H1 (cell line): ENCODE measurements around the gene CHST8. TPM values are rescaled to one million over a fixed set of nuclear protein-coding genes. Genes with fewer than 3 reads are reported as not detected.

Source experiments
- MAFK ChIP-seq: IDR thresholded peaks from 2 replicates; pipeline ENCODE4 v1.6.1; 2012; ENCODE audit warnings: low read depth, mild to moderate bottlenecking, improper control_type of control experiment, low read length
- SIN3A ChIP-seq, 2 experiments: IDR thresholded peaks in 1 of 2; conservative IDR thresholded peaks in 1 of 2; 2 replicates each; pipeline ENCODE4 v1.6.1; 2011 to 2012; ENCODE audit warnings: low read length in 2 of 2, improper control_type of control experiment in 1 of 2, low read depth in 1 of 2, mild to moderate bottlenecking in 1 of 2
- TAF7 ChIP-seq: optimal IDR thresholded peaks from 2 replicates; pipeline ENCODE3; 2011; ENCODE audit warnings: low read depth, mild to moderate bottlenecking, inconsistent platforms, low read length, moderate library complexity, borderline replicate concordance
- polyA plus RNA-seq, 7 experiments: library from polyadenylated mRNA; depleted of rRNA in 3 of 7; stranded (reverse) in 5 of 7; unstranded in 2 of 7; fragments of >200 nt in 5 of 7; fragments of 200-250 nt in 2 of 7; gene quantifications; 1 replicate in 5 of 7; 2 replicates in 1 of 7; 4 replicates in 1 of 7; pipeline versions ENCODE4 v1.2.1 to v1.2.3, GENCODE V29; 2011 to 2013; ENCODE audit warnings: missing spikeins in 2 of 7, mixed read lengths in 2 of 7
- total RNA-seq: library from RNA; stranded (reverse); fragmentation: NEBNext Ultra II Directional; extraction: Animal tissue kit (Norgen Biotek cat#: 25700); gene quantifications from 2 replicates; pipeline ENCODE4 v1.2.1, GENCODE V29; 2021
- TF ChIP-seq, protein P1 (sequence below): fragments of 300-600 bp; sonication (generic); IDR thresholded peaks from 2 replicates; pipeline ENCODE4 v1.7.1; 2012; ENCODE audit warnings: low read length, moderate library complexity, mild to moderate bottlenecking, inconsistent platforms; ENCODE audit not compliant: insufficient replicate concordance

The CHST8 gene
- total and polyA plus RNA-seq, 2 of the 8 experiments (the other 6 are each of a cell fraction or from before 2014, with no cell fraction given) = 10.8 to 28.2 TPM

DNA sequence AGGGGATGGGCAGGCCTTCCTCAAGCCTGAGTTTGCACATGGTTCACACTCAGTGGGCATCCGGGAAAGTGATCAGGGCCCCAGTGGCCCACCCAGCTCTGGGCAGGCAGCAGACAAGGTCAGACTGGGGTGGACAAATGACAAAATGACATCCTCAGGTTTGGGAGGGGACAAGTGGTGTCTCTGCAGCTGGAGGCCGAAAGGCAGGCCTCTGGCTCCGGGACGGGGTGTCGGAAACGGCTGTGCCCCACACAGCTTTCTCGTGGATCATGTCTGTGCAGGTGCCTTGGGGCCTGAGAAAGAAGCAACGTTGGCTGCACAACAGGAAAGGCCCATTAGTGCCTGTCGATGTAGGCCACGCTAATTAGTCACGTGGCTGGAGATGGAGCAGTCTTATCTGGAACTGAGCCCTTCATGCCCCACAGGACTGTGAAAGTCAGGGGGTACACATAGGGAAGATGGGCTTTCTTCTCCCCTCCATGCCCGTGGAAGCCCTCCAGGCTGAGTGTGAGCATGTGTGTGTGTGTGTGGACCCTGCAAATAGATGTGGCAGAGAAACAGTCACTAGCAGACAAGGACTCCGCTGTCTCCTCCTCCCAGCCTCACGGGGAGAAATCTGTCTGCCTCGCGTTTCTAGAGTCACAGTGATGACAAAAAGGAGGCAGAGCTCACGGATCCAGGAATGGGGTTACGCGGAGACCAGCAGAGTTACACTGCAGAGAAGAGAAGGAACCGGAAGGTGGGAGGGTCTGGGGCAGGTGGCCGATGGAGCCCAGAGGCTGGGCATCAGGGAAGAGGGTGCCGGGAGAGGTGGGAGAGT is 44.2 kb downstream of the CHST8 start (continued):
- TF ChIP-seq, protein P1, sequence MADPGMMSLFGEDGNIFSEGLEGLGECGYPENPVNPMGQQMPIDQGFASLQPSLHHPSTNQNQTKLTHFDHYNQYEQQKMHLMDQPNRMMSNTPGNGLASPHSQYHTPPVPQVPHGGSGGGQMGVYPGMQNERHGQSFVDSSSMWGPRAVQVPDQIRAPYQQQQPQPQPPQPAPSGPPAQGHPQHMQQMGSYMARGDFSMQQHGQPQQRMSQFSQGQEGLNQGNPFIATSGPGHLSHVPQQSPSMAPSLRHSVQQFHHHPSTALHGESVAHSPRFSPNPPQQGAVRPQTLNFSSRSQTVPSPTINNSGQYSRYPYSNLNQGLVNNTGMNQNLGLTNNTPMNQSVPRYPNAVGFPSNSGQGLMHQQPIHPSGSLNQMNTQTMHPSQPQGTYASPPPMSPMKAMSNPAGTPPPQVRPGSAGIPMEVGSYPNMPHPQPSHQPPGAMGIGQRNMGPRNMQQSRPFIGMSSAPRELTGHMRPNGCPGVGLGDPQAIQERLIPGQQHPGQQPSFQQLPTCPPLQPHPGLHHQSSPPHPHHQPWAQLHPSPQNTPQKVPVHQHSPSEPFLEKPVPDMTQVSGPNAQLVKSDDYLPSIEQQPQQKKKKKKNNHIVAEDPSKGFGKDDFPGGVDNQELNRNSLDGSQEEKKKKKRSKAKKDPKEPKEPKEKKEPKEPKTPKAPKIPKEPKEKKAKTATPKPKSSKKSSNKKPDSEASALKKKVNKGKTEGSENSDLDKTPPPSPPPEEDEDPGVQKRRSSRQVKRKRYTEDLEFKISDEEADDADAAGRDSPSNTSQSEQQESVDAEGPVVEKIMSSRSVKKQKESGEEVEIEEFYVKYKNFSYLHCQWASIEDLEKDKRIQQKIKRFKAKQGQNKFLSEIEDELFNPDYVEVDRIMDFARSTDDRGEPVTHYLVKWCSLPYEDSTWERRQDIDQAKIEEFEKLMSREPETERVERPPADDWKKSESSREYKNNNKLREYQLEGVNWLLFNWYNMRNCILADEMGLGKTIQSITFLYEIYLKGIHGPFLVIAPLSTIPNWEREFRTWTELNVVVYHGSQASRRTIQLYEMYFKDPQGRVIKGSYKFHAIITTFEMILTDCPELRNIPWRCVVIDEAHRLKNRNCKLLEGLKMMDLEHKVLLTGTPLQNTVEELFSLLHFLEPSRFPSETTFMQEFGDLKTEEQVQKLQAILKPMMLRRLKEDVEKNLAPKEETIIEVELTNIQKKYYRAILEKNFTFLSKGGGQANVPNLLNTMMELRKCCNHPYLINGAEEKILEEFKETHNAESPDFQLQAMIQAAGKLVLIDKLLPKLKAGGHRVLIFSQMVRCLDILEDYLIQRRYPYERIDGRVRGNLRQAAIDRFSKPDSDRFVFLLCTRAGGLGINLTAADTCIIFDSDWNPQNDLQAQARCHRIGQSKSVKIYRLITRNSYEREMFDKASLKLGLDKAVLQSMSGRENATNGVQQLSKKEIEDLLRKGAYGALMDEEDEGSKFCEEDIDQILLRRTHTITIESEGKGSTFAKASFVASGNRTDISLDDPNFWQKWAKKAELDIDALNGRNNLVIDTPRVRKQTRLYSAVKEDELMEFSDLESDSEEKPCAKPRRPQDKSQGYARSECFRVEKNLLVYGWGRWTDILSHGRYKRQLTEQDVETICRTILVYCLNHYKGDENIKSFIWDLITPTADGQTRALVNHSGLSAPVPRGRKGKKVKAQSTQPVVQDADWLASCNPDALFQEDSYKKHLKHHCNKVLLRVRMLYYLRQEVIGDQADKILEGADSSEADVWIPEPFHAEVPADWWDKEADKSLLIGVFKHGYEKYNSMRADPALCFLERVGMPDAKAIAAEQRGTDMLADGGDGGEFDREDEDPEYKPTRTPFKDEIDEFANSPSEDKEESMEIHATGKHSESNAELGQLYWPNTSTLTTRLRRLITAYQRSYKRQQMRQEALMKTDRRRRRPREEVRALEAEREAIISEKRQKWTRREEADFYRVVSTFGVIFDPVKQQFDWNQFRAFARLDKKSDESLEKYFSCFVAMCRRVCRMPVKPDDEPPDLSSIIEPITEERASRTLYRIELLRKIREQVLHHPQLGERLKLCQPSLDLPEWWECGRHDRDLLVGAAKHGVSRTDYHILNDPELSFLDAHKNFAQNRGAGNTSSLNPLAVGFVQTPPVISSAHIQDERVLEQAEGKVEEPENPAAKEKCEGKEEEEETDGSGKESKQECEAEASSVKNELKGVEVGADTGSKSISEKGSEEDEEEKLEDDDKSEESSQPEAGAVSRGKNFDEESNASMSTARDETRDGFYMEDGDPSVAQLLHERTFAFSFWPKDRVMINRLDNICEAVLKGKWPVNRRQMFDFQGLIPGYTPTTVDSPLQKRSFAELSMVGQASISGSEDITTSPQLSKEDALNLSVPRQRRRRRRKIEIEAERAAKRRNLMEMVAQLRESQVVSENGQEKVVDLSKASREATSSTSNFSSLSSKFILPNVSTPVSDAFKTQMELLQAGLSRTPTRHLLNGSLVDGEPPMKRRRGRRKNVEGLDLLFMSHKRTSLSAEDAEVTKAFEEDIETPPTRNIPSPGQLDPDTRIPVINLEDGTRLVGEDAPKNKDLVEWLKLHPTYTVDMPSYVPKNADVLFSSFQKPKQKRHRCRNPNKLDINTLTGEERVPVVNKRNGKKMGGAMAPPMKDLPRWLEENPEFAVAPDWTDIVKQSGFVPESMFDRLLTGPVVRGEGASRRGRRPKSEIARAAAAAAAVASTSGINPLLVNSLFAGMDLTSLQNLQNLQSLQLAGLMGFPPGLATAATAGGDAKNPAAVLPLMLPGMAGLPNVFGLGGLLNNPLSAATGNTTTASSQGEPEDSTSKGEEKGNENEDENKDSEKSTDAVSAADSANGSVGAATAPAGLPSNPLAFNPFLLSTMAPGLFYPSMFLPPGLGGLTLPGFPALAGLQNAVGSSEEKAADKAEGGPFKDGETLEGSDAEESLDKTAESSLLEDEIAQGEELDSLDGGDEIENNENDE = no peak
- TF ChIP-seq MAFK (no peak), SIN3A (conservative IDR thresholded peaks at IDR 0.05 in 1 of 2, IDR thresholded peaks at IDR 0.05 in 1 of 2; ENCODE audit: low read depth in 1 of 2, low read length in 2 of 2) (no peak), TAF7 (no peak)
